Activated T-cell treated with anti-CD3 and anti-CD28 coated beads, Interleukin-2, amount 50 U/mL, for 24 hours (primary cell): ENCODE measurements around the gene BBS1.
"Not testable (repeated sequence)": the region's sequence is repeated elsewhere in the genome, so short reads cannot be mapped to it uniquely, and the experiment has no call there.

Experiments
- DNase-seq: peaks from one replicate; pipeline ENCODE4 v3.0.0-alpha.2; 2020
- H3K27ac Mint-ChIP-seq: 2 replicates; pipeline ENCODE4 v1.8.0; 2020; ENCODE audit warnings: mild to moderate bottlenecking, mixed read lengths
- H3K27me3 Mint-ChIP-seq: 2 replicates; pipeline ENCODE4 v1.8.0; 2020; ENCODE audit warnings: mixed read lengths
- H3K36me3 Mint-ChIP-seq: 2 replicates; pipeline ENCODE4 v1.8.0; 2020; ENCODE audit warnings: low read depth, mixed read lengths
- H3K4me1 Mint-ChIP-seq: 2 replicates; pipeline ENCODE4 v1.8.0; 2020; ENCODE audit warnings: low read depth, mixed read lengths
- H3K4me3 Mint-ChIP-seq: 2 replicates; pipeline ENCODE4 v1.8.0; 2020; ENCODE audit warnings: mild to moderate bottlenecking, moderate library complexity, mixed read lengths
- H3K9me3 Mint-ChIP-seq: 2 replicates; pipeline ENCODE4 v1.8.0; 2020; ENCODE audit warnings: mixed read lengths

The BBS1 gene

DNA sequence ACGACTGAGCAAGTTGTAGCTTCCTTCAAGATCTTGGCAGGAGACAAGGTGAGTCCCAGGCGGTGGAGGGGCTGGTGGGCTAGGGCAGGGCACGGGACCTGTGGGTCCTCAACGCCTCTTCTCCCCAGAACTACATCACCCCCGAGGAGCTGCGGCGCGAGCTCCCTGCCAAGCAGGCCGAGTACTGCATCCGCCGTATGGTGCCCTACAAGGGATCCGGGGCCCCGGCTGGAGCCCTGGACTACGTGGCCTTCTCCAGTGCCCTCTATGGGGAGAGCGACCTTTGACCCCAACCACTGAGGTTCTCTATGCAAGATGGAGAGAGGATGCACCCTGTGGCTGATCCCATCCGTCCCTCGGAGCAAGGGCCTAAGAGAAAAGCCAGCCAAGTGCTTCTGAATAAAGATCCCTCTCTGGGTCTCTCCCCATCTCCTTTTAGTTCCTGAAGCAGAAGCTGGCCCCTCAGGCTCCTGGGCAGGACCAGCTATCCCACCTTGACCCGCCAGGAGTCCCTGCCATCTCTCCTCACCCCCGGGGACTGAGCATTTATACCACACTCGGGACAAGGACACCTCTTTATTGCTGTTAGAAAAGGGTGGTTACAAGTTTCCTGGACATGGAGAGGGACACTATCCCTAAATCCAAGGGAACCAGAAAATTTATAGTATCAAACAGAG is 52.6 kb downstream of the BBS1 start:
- peaks cover 10% of the 10 kb centered on the region for H3K27me3 Mint-ChIP-seq

DNA sequence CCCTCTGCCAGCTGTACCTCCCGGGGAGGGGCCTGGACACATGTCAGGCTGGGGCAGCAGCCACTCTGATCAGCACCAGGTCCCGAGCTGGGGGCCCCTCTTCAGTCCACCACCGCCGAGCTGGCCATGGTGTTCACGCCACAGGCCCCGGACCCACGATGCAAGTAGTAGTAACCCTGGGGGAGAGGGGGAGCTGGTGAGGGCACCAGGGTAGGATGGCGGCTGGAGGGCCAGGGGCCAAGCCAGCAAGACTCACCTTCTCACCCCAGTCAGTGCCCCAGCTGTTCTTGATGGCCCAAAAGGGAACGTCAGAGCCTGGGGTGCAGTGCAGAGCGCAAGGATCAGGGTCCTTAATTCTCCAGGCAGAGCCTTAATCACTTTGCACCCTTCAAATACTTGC is 53.4 kb downstream of the BBS1 start:
- H3K4me1 Mint-ChIP-seq = peaks cover 14% of the 10 kb centered on the region
- no peak for DNase-seq
- no peak overlapping the region for H3K4me3 Mint-ChIP-seq
- no peaks in the 10 kb centered on the region for H3K36me3 Mint-ChIP-seq
- no peak overlapping the region for H3K27ac Mint-ChIP-seq
- peaks cover 2% of the 10 kb centered on the region for H3K27me3 Mint-ChIP-seq
- no peaks in the 10 kb centered on the region for H3K9me3 Mint-ChIP-seq

More for the DNA sequence above, 52.6 kb downstream of the BBS1 start:
- no peaks in the 10 kb centered on the region for H3K9me3 Mint-ChIP-seq
- no peaks in the 10 kb centered on the region for H3K36me3 Mint-ChIP-seq
- H3K4me1 Mint-ChIP-seq = peaks cover 14% of the 10 kb centered on the region
- no peak overlapping the region for H3K27ac Mint-ChIP-seq
- no peak for DNase-seq
- no peak overlapping the region for H3K4me3 Mint-ChIP-seq

DNA sequence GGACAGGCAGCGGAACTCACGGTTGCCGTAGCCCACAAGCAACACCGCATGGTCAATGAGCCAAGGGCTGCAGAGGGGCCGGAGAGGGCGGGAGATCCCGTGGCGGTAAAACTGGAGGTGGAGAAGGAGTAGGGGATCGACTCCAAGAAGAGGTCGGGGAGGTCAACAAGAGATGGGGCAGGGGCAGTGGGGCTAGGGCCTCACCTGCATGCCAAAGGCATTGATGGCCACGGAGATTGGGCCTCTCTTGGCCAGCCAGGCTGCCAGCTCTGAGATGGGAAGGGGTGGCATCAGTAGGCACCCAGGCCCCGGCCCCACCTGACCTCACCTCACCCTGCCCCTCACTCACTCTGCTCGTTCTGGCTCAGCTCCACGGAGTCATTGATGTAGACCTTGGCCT is 54.1 kb downstream of the BBS1 start:
- Mint-ChIP-seq H3K4me1 (peaks cover 12% of the 10 kb centered on the region), H3K4me3 (no peak overlapping the region), H3K36me3 (no peaks in the 10 kb centered on the region), H3K9me3 (no peaks in the 10 kb centered on the region), H3K27ac (no peak overlapping the region), H3K27me3 (no peaks in the 10 kb centered on the region)
- no peak for DNase-seq

DNA sequence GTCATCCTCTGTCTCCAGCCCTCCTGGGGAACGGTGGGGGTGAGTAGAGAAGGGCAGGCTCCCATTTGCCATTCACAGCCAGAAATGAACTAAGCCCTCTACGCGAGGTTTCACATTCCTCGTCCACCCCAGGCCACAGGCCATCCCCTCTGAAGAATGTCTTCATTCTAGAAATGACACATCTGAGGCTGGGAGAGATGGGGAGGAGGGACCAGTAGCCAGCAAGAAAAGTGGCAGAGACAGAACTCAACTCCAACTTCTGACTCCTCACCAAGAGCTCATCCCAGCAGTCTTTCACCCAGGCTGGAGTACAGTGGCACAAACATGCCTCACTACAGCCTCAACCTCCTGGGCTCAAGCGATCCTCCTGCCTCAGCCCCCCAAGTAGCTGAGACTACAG is 54.5 kb downstream of the BBS1 start:
- H3K27ac Mint-ChIP-seq = no peak overlapping the region
- H3K4me1 Mint-ChIP-seq = peaks cover 12% of the 10 kb centered on the region

DNA sequence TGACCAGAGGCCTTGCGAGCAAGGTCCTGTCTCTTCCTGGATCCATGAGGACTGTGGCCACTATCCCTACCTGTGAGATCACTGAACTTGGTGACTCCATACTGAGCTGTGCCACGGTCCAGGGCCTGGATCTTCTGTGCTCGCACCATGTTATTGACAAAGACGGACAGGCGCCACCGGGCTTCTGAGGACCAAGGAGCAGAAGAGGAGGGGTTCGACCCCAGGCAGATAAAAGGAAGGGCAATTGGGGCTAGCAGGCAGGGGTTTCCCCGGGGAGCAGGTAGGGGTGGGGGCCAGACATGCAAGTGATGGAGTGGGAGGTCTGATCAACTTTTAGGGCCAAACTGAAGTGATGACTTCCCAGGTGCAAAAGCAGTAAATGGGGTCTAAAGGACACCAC is 55.8 kb downstream of the BBS1 start:
- Mint-ChIP-seq H3K4me3 (no peak overlapping the region), H3K4me1 (peaks cover 12% of the 10 kb centered on the region), H3K36me3 (no peaks in the 10 kb centered on the region), H3K27ac (no peak overlapping the region), H3K27me3 (no peaks in the 10 kb centered on the region), H3K9me3 (no peaks in the 10 kb centered on the region)
- no peak for DNase-seq

More for the DNA sequence above, 54.5 kb downstream of the BBS1 start:
- Mint-ChIP-seq H3K36me3 (no peaks in the 10 kb centered on the region), H3K27me3 (no peaks in the 10 kb centered on the region), H3K4me3 (no peak overlapping the region), H3K9me3 (no peaks in the 10 kb centered on the region)
- no peak for DNase-seq

DNA sequence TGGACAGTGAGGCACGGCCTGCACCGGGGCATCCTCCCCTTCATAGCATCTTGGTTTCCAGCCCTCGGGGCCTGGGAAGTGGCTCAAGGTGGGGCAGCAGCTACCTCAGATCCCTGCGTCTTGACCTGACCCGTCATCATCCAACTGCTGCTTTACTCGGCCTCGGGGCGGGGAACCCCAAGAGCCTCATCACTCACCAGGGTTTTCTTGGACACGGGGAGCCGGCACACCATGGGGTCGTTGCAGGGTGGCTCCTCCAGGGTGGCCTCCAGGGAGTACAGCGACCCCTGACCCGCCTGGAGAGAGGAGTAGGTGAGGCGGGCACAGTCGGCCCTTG is 57.3 kb downstream of the BBS1 start:
- no peaks in the 10 kb centered on the region for H3K9me3 Mint-ChIP-seq
- peak overlapping the region; percentile 63 for H3K4me3 Mint-ChIP-seq
- no peak overlapping the region for H3K27ac Mint-ChIP-seq
- H3K27me3 Mint-ChIP-seq = no peaks in the 10 kb centered on the region
- no peak for DNase-seq
- H3K36me3 Mint-ChIP-seq = no peaks in the 10 kb centered on the region
- H3K4me1 Mint-ChIP-seq = peaks cover 12% of the 10 kb centered on the region

DNA sequence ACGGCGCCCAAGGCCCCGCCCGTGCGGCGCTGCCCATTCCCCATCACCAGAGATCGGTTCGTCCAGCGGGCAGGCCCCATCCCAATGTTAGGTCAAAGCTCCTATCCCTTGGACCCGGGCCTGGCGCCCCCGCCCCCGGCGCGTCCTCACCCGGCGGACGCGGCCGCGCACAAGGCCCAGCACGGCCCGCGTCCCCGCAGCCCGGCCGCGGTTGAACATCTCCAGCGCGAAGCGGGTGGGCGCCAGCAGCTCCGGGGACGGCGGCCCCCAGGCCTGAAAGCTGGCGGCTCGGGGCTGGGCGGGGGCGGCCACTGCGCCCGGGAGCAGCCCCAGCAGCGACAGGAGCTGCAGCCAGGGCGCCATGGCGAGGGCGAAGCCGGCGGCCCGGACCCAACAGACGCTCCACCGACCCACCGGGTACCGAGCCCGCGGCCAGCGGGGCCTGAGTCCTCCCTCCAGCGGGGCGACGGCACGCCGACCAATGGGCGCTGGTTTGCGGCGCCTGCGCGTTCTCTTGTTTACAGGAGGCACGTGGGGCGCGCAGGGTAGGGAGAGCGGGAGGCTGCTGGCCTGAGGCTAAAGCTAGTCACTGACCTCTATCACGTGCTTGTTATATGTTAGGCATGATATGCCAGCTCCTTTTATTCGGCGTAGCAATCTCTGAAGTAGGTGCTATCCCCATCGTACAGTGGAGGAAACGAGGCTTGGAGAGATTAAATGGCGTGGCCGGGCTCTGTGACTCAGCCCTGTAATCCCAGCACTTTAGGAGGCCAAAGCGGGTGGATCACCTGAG is 57.9 kb downstream of the BBS1 start, which contains the start of gene CTSF:
TSS of gene CTSF (minus strand) at position 483 of the 793 bp plus-strand sequence. CDS start at position 363, 120 bp downstream.
- Mint-ChIP-seq H3K4me3 (peak within 1 kb of the TSS; percentile 68), H3K36me3 (no peaks in the 10 kb centered on the region), H3K9me3 (no peaks in the 10 kb centered on the region), H3K27me3 (no peaks in the 10 kb centered on the region), H3K4me1 (peaks cover 12% of the 10 kb centered on the region), H3K27ac (peak within 1 kb of the TSS; percentile 67)
- peak; percentile 82 for DNase-seq

DNA sequence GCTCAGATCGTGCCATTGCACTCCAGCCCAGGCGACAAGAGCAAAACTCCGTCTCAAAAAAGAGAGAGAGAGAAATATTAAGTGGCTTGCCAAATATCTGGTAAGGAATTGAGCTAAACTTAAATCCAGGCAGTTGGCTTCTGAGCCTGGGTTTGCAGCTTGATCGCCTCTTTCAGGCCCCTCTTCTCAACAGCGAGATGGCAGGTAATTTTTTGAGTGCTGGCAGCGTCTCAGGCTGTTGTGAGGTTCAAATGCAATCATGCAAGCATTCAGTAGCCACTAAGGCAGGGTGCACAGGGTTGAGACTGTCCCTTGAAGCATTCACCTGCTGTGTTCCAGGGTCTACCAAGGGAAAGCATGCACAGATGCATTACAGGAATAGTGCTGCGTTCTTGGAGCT is 58.6 kb downstream of the BBS1 start:
- Mint-ChIP-seq H3K36me3 (no peaks in the 10 kb centered on the region), H3K4me3 (peak overlapping the region; percentile 68)

DNA sequence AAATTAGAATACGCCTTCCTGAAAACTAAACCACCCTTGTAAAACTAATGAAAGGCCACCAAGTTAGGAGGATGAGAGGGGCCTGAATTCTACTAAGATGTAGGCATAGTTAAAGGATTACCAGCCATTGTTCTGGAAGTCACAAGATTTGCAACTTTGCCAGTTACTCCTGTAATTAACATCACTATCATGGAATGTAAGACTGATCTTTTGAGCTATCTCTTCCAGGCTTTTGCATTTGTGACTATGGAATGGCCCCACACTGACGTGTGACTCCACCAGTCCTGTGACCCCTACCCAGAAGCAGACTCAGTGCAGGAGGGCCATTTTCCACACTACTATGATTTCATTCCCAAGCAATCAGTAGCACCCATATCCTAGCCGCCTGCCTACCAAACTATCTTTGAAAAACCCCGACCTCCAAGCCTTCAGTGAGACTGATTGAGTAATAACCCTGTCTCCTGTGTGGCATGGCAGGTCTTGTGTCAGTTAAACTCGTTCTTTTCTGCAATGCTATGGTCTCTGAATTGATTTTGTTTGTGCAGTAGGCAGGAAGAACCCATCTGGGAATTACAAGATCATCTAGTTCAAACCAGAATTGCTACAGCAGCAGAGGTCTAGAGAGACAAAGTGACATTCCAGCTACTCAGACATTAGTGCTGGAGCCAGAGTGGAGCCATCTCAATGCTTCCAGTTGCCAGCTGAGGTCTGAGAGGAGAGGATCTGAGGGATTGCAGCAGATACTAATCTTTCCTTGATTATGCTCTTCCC is 59.8 kb downstream of the BBS1 start:
- peaks cover 12% of the 10 kb centered on the region for H3K4me1 Mint-ChIP-seq
- H3K27me3 Mint-ChIP-seq = peaks cover 4% of the 10 kb centered on the region
- no peak overlapping the region for H3K27ac Mint-ChIP-seq

More for the DNA sequence above, 58.6 kb downstream of the BBS1 start:
- no peak for DNase-seq
- H3K9me3 Mint-ChIP-seq = no peaks in the 10 kb centered on the region
- no peak overlapping the region for H3K27ac Mint-ChIP-seq
- peaks cover 12% of the 10 kb centered on the region for H3K4me1 Mint-ChIP-seq
- peaks cover 3% of the 10 kb centered on the region for H3K27me3 Mint-ChIP-seq

DNA sequence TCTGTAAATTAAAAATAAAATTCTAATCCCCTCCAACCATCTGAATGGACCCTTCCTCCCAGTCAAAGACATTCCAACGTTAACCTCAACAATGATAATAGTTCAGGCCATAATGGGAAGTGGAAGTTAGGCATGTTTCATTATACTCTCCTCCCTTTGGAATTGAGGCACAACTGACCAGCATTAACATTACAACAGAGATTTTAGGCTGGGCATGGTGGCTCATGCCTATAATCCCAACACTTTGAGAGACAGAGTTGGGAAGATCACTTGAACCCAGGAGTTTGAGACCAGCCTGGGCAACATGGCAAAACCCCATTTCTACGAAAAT is 60.4 kb downstream of the BBS1 start:
- peaks cover 4% of the 10 kb centered on the region for H3K27me3 Mint-ChIP-seq
- no peaks in the 10 kb centered on the region for H3K36me3 Mint-ChIP-seq
- no peaks in the 10 kb centered on the region for H3K9me3 Mint-ChIP-seq
- H3K27ac Mint-ChIP-seq = no peak overlapping the region
- peaks cover 12% of the 10 kb centered on the region for H3K4me1 Mint-ChIP-seq
- DNase-seq = no peak
- no peak overlapping the region for H3K4me3 Mint-ChIP-seq

More for the DNA sequence above, 59.8 kb downstream of the BBS1 start:
- no peak for DNase-seq
- Mint-ChIP-seq H3K4me3 (no peak overlapping the region), H3K36me3 (no peaks in the 10 kb centered on the region), H3K9me3 (no peaks in the 10 kb centered on the region)

DNA sequence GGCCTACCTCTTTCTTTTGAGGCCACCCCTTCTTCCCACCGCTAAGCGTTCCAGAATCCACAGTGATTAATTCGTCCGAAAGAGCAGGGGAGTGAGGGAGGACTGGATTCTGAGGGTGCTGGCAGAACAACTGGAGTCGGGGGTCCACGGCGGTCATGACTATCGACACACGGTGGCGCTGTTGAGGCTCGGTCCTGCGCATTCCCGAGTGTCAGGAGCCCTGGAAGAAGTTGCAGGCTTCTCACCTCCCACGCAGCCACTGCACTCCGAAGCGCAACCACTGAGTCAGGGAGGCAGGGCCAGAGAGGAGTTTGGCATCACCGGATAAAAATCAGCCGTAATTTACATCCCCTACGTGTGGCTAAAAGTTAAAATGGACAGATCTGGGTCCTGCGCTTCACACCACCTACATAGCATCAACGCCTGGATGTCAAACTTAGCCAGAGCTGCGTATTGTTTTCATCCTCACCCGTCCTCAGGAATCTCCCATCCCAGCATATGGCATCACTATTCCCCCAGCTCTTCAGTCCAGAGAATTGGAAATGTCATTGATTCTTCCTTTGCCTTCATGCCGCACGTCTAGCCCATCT is 68.7 kb downstream of the BBS1 start:
- Mint-ChIP-seq H3K9me3 (peaks cover 5% of the 10 kb centered on the region), H3K27me3 (peaks cover 4% of the 10 kb centered on the region), H3K4me3 (peak overlapping the region; percentile 40), H3K36me3 (no peaks in the 10 kb centered on the region), H3K4me1 (peaks cover 18% of the 10 kb centered on the region), H3K27ac (peak overlapping the region; percentile 1)
- peak; percentile 88 for DNase-seq

DNA sequence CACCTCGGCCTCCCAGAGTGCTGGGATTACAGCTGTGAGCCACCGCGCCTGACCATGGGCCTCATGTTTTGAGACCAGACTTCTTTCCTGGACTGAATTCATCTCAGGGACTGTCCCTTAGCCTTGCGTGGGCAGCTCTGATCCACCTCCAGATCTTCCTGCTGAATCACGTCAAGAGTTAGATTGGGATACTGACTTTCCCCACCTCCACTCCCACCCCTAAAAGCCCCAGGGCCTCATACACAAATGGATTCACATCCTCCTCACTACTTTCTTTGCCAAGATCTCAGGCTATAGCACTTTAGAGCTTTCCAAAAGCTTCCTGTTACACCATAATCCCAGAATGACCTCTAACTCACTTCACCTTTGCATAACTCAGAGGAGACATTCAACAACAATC is 70.4 kb downstream of the BBS1 start:
- H3K4me3 Mint-ChIP-seq = no peak overlapping the region
- peaks cover 18% of the 10 kb centered on the region for H3K4me1 Mint-ChIP-seq
- H3K27me3 Mint-ChIP-seq = peaks cover 3% of the 10 kb centered on the region
- DNase-seq = no peak
- no peak overlapping the region for H3K27ac Mint-ChIP-seq
- peaks cover 5% of the 10 kb centered on the region for H3K9me3 Mint-ChIP-seq
- H3K36me3 Mint-ChIP-seq = no peaks in the 10 kb centered on the region

DNA sequence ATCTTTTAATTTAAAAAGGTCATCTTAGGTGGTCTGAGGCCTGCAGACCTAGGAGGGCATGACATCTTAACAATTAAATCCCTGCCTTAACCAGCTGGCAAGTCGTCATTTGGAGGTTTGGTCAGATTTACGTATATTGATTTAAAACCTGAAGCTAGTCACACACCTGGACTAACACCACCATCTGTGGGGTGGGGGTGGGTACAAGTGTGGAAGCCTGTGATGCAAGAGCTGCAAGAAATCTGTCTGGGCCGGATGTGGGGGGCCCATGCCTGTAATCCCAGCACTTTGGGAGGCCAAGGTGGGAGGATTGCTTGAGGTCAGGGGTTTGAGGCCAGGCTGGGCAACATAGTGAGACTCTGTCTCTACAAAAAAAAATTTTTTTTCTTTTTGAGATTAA is 70.8 kb downstream of the BBS1 start:
- Mint-ChIP-seq H3K9me3 (peaks cover 5% of the 10 kb centered on the region), H3K4me3 (no peak overlapping the region), H3K27ac (no peak overlapping the region), H3K36me3 (no peaks in the 10 kb centered on the region), H3K27me3 (peaks cover 3% of the 10 kb centered on the region), H3K4me1 (peaks cover 18% of the 10 kb centered on the region)
- DNase-seq = no peak

DNA sequence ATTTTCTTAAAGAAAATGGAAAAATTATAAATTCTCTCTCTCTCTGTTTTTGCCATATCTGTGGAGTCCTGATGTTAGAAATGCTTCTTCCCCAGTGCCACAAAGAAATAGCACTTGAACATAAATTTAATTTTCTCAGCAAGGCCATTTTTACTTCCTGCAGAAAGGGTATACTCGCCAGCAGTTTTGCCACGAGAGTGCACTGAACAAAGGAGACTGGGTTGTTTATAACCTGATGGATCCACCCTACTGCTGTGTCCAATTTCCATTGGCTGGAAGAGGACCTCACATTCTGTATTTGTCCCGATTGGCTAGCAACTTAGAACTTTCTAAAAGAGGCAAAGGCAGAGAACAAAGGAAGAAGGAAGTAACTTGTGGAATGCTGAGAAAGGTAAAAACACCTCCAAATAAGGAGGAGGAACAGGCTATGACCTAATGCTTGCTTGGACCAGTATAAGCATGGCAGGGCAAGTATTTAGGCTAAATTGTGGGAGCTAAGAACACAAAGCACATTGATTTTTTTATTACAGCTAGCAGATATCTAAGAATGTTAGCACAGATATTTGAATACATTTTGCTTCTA is 72.2 kb downstream of the BBS1 start:
- H3K27ac Mint-ChIP-seq, H3K9me3 Mint-ChIP-seq, DNase-seq, H3K4me3 Mint-ChIP-seq, H3K27me3 Mint-ChIP-seq, H3K36me3 Mint-ChIP-seq: not testable (repeated sequence)
- H3K4me1 Mint-ChIP-seq = peaks cover 18% of the 10 kb centered on the region
